GM11168 (cell line): ENCODE data around the gene MBD4.
"Not testable (repeated sequence)": the region's sequence is repeated elsewhere in the genome, so short reads cannot be mapped to it uniquely, and the experiment has no call there.

Experiments
- in situ Hi-C: fragments of 300-500 bp; cut with MboI; formaldehyde crosslinking; loops from one replicate; pipeline ENCODE4 v1.12.0; 2022; ENCODE audit warnings: low sequenced_read_pairs; ENCODE audit not compliant: unreplicated experiment

The MBD4 gene

GRCh38 chr3:129415378-129415777, 24.4 kb downstream of the MBD4 start:
- in situ Hi-C loops, result no loop called here

GRCh38 chr3:129413687-129414506, 25.9 kb downstream of the MBD4 start:
- in situ Hi-C loops, result no loop called here

GRCh38 chr3:129413238-129413637, 26.5 kb downstream of the MBD4 start:
- in situ Hi-C loops, result not testable (repeated sequence)

DNA sequence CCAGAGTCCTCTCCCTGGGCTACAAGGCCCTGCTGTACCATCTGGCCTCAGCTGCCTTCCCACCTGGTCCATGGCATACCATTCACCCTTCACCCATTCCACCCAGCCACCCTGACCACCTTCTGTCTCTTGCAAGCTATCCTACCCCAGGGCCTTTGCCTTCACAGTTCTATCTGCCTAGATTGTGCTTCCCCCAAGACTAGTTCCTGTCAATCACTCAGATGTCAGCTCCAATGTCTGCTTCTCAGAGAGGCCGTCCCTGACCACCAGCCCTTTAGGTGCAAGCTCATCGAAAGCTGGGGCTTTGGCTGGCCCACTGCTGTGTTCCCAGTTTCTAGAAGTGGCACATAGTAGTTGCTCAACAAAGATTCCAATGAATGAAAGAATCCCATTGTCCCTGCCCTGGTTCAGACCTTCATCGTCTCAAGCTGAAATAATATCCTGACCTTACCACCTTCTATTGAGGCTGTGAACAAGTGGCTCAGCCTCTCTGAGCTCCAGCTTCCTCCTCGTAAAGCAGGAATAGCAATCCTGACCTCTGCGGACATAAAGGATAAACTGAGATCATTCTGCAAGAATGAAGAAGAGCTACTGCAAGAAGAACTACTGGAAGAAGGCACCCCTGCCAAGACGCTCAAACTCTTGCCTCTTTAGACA, 27.1 kb downstream of the MBD4 start:
- in situ Hi-C loops, result no loop called here

DNA sequence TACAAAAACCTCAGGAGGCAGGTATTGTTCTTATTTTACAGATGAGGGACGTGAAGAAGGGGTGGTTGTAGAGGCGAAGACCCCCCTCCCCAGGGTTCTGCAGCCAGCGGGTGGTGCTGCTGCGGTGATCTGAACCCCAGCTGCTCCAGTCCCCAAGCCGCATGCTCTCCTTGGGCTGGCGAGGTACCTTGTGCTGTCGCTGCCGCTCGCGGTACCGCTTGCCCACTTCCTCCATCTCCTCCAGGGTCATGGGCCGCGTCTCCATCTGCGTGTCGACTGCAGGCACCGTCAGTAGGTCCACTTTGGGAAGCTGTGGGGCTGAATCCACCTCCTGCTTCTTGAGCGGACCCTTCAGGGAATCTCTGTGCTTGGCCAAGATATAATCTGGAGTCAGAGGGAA, 28.8 kb downstream of the MBD4 start:
- in situ Hi-C loops, result no loop called here

DNA sequence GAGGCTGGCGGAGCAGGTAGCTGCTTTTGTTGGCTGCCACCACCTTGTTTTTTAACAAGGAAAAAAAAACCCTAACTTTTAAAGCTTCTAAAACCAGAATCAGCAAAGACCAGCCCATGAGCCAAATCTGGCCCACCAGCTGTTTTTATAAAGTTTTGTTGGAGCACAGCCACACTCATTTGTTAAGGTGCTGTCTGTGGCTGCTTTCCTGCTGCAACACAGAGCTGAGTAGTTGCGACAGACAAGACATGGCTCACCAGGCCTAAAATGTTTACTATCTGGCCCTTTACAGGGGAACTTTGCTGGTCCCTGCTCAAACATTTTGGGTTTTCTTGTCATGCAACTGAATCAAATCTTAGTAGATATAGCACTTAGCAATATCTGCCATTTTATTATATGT, 30.2 kb downstream of the MBD4 start:
- in situ Hi-C loops, result no loop called here

- in situ Hi-C loops, result no loop called here
Observed at GRCh38 chr3:129404610-129405009, 35.1 kb downstream of the MBD4 start.

- in situ Hi-C loops, result no loop called here
Observed at GRCh38 chr3:129404130-129404529, 35.6 kb downstream of the MBD4 start.

GRCh38 chr3:129403450-129403849, 36.3 kb downstream of the MBD4 start:
- in situ Hi-C loops, result no loop called here

GRCh38 chr3:129402616-129403015, 37.1 kb downstream of the MBD4 start:
- in situ Hi-C loops, result no loop called here

DNA sequence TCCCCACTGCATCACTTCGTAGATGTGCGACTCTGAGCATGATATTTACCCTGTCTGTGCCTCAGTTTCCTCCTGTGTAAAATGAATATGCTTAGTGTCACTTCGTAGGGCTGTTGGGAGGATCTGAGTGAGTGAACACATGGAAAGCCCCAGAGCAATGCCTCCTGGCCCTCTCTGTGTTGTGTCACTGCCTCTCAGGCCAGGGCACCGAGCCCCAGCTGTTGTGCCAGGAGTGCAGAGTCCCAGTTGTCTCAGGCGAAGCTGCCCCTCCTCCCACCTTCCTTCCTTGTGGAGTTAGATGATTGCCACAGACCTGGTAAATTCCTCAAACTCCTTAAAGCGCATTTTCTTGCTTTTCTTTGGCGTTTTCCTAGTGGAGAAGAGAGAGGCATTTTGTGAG, 37.5 kb downstream of the MBD4 start:
- in situ Hi-C loops, result no loop called here

GRCh38 chr3:129399895-129400357, 39.8 kb downstream of the MBD4 start:
- in situ Hi-C loops, result no loop called here

DNA sequence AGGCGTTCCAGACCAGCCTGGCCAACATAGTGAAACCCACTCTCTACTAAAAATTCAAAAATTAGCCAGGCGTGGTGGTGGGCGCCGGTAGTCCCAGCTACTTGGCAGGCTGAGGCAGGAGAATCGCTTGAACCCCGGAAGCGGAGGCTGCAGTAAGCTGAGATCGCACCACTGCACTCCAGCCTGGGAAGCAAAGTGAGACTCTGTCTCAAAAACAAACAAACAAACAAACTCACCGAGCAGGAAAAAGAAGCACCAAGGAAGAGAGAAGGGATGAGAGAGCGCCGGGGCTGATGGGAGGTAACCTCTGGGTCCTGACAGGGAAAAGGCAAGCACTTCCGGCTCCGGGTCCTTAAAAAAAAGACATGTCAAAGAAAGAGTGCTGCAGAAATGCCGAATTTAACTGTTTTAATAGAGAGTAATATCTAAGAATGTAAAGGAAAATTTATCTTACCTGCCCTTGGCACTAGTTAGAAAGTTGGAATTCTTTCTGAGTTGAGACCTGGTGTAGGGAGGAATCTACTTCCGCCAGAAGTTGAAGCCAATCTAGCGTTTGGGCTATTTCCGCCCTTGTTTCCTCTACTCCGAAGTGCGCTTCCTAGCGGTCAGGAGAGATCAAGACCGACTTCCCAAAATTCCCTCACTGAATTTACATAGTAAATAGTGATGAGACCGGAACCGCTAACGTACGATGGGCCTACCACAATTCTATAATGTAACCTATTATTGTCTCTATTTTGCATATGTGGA, 40.4 kb downstream of the MBD4 start:
- in situ Hi-C loops, result no loop called here

- in situ Hi-C loops, result no loop called here
Observed at GRCh38 chr3:129398803-129399144, 41.0 kb downstream of the MBD4 start.

GRCh38 chr3:129393760-129394564, 45.8 kb downstream of the MBD4 start:
- in situ Hi-C loops, result not testable (repeated sequence)

GRCh38 chr3:129393271-129393670, 46.5 kb downstream of the MBD4 start:
- in situ Hi-C loops, result no loop called here

DNA sequence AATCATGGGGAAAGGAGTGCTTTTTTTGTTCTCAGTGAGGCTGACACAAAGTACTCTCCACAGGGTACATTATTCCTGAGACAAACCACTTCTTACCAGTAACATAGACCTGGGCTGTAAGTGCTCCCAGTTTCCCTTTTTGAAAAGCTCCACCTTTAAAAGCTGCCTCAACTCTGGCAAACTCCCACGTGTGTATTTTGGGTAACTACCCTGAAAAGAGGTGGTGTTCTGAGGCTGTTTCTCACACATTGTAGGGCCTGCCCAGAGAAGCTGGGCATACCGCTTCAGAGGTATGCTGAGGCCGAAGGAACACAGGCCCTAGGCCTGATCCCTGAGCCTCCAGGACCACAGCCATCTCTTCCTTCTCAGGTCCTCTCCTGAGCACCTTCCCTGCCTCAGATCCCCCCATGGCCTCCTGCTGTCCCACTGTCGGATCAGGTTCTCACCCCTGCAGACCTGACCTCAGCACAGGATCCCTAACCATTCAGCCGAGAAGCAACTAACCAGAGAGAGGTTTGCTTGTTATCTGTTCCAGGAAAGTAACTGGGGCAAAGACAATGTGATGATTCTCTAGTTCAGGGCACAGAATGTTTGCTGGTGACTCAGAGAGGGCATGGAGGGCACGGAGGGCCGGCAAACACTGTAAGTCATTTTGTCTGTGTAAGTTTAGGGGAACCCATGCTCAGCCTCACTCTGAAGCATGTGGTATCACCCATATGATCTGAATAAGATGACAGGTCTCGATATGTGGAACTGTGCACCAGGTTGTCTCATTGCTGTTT, 47.5 kb downstream of the MBD4 start:
- in situ Hi-C loops, result not testable (repeated sequence)

- in situ Hi-C loops, result not testable (repeated sequence)
Observed at GRCh38 chr3:129391583-129391982, 48.2 kb downstream of the MBD4 start.

DNA sequence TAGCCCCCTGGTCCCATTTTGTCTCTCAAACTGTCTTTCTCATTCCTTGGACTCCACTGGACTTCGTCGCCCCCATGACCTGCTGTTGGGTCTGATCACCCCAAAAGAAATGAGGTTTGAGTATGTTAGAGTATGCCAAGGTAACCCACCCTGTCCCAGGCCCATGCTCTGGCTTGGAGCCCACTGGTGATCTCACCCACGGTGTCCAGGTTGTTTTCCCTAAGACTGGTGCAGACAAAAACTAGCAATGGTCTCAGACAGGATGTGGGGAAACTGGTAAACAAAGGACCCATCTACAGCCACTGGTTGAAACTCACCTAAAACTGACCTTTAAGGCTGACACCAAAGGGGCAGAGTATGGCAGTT, 50.2 kb downstream of the MBD4 start:
- in situ Hi-C loops, result no loop called here
